Sigmoid colon (tissue), 7 donors: ENCODE measurements around the gene VWA5B1. TPM values are rescaled to one million over a fixed set of nuclear protein-coding genes. Genes with fewer than 3 reads are reported as not detected.
A peak's percentile ranks its signal among the peaks of the same experiment; 100 is the strongest.

ENCODE experiments used
- DNase-seq: peaks from one replicate; pipeline ENCODE4 v3.0.0-alpha.2; 2019
- H3K27ac ChIP-seq, 4 donors: fragments of 200-600 bp; sonication (generic); one replicate each; pipeline ENCODE4 v1.5.1; 2016 to 2019; ENCODE audit warnings: mild to moderate bottlenecking in 1 of 4
- H3K27me3 ChIP-seq, 3 donors: fragments of 200-600 bp; sonication (generic); one replicate each; pipeline ENCODE4 v1.5.1; 2019; ENCODE audit warnings: mild to moderate bottlenecking in 1 of 3
- H3K36me3 ChIP-seq, 4 donors: fragments of 200-600 bp; sonication (generic); one replicate each; pipeline ENCODE4 v1.5.1; 2016 to 2019
- H3K4me1 ChIP-seq, 4 donors: fragments of 200-600 bp; sonication (generic); one replicate each; pipeline ENCODE4 v1.5.1; 2017 to 2019
- H3K4me3 ChIP-seq, 4 donors: fragments of 200-600 bp; sonication (generic); one replicate each; pipeline ENCODE4 v1.5.1; 2017 to 2019; ENCODE audit warnings: mild to moderate bottlenecking in 2 of 4, moderate library complexity in 1 of 4
- H3K9me3 ChIP-seq, 4 donors: fragments of 200-600 bp in 3 of 4; sonication (generic) in 3 of 4; one replicate each; pipeline versions ENCODE4 v1.5.1 to v1.6.1; 2013 to 2019
- CTCF ChIP-seq, 4 experiments: fragments of 450-650 bp in 3 of 4; fragments of 200-600 bp in 1 of 4; IDR thresholded peaks; one replicate each; pipeline ENCODE4 v1.5.1; 2016 to 2019; ENCODE audit warnings: antibody characterized with exemption in 4 of 4, mild to moderate bottlenecking in 3 of 4, moderate library complexity in 2 of 4
- EP300 ChIP-seq, 4 donors: sonication (generic); formaldehyde crosslinking; IDR thresholded peaks; one replicate each; pipeline ENCODE4 v1.6.1; 2017; ENCODE audit warnings: antibody characterized with exemption in 4 of 4
- POLR2A ChIP-seq, 2 donors: fragments of 450-650 bp; IDR thresholded peaks; one replicate each; pipeline ENCODE4 v1.6.1; 2016; ENCODE audit warnings: antibody characterized with exemption in 2 of 2, mild to moderate bottlenecking in 2 of 2, moderate library complexity in 2 of 2
- POLR2AphosphoS5 ChIP-seq, 4 donors: sonication (generic); formaldehyde crosslinking; IDR thresholded peaks; one replicate each; pipeline ENCODE4 v1.6.1; 2017; ENCODE audit warnings: antibody characterized with exemption in 4 of 4
- WGBS, 2 donors: extraction: QIAGEN DNeasy Blood & Tissue Kit; methylation state at CpG; one replicate each; pipeline ENCODE4 v1.1.7; 2013; 5-methylcytosine and 5-hydroxymethylcytosine counted together
- intact Hi-C: fragments of 100-400 bp; cut with DNase I; formaldehyde crosslinking; loops from one replicate; pipeline ENCODE4 v1.15.1; 2023
- polyA plus RNA-seq, 3 donors: library from polyadenylated mRNA; stranded (reverse); fragments of 200-250 nt; gene quantifications; one replicate each; pipeline ENCODE4 v1.2.3, GENCODE V29; 2013
- total RNA-seq, 4 donors: library from RNA; depleted of rRNA; stranded (reverse); fragments of >200 nt; gene quantifications; one replicate each; pipeline ENCODE4 v1.1.0, GENCODE V29; 2016
- donor health status: healthy with polysubstance abuse.
- donor health status: Bipolar disorder and iron deficiency.
- donor health status: healthy.

VWA5B1 gene
- total and polyA plus RNA-seq, 7 donors = 0.16 to 0.22 TPM; not detected in 5

DNA sequence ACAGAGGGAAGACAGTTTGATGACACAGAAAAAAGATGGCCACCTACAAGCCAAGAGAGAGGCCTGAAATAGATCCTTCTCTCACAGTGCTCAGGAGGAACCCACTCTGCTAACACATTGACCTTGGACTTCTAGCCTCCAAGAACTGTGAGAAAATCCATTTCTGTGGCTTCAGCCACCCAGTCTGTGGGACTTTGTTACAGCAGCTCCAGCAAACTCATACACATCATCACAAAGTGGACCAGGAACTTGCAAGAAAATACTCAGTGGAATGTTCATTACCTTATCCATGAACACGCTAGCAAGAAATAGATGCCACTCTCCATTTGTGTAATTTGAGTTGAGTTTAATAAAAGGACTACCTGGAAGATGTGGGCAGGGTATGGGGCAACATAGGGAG is 38.1 kb upstream of the VWA5B1 start:
- WGBS, 2 donors = 92 to 95% methylated on average over 1 of the region's 1 CpG
- intact Hi-C loops = no loop called here
- TF ChIP-seq EP300 (IDR thresholded peaks at IDR 0.05) = no peak
- TF ChIP-seq POLR2AphosphoS5 (IDR thresholded peaks at IDR 0.05) = no peak
- no peak for TF ChIP-seq CTCF (IDR thresholded peaks at IDR 0.05)
- H3K36me3 ChIP-seq = no peaks in the 10 kb centered on the region
- no peak for DNase-seq
- H3K4me1 ChIP-seq = peaks cover 0 to 6% (median 4%) of the 10 kb centered on the region in 4 donors
- H3K27me3 ChIP-seq = peaks cover 0 to 4% (median 0%) of the 10 kb centered on the region in 3 donors
- no peak overlapping the region for H3K27ac ChIP-seq
- no peaks in the 10 kb centered on the region for H3K9me3 ChIP-seq
- H3K4me3 ChIP-seq = no peak overlapping the region

- Histone ChIP-seq H3K4me1 (peaks cover 0 to 21% (median 9%) of the 10 kb centered on the region in 4 donors), H3K27me3 (peaks cover 0 to 4% (median 0%) of the 10 kb centered on the region in 3 donors), H3K4me3 (no peak overlapping the region), H3K36me3 (no peaks in the 10 kb centered on the region), H3K27ac (no peak overlapping the region), H3K9me3 (no peaks in the 10 kb centered on the region)
- TF ChIP-seq EP300 (IDR thresholded peaks at IDR 0.05) (no peak), POLR2AphosphoS5 (IDR thresholded peaks at IDR 0.05) (no peak), POLR2A (IDR thresholded peaks at IDR 0.05) (no peak), CTCF (IDR thresholded peaks at IDR 0.05) (no peak)
- WGBS, 2 donors = 5 to 47% methylated on average over 7 of the region's 7 CpGs
- DNase-seq = no peak
- intact Hi-C loops = no loop called here
These were observed 35.0 kb upstream of the VWA5B1 start for GRCh38 chr1:20255666-20256065.

GRCh38 chr1:20259646-20260045 is 31.0 kb upstream of the VWA5B1 start:
- peaks cover 0 to 26% (median 9%) of the 10 kb centered on the region in 4 donors for H3K4me1 ChIP-seq
- WGBS, 2 donors = 67 to 88% methylated on average over 3 of the region's 3 CpGs
- no peaks in the 10 kb centered on the region for H3K9me3 ChIP-seq
- no peaks in the 10 kb centered on the region for H3K27me3 ChIP-seq
- peak overlapping the region in 3 of 4 donors; percentile 27 to 49 (median 49) for H3K27ac ChIP-seq
- no peak for TF ChIP-seq POLR2AphosphoS5 (IDR thresholded peaks at IDR 0.05)
- no peak for TF ChIP-seq POLR2A (IDR thresholded peaks at IDR 0.05)
- TF ChIP-seq EP300 (IDR thresholded peaks at IDR 0.05) = no peak
- TF ChIP-seq CTCF (IDR thresholded peaks at IDR 0.05) = no peak
- H3K4me3 ChIP-seq = no peak overlapping the region
- no peaks in the 10 kb centered on the region for H3K36me3 ChIP-seq
- intact Hi-C loops = no loop called here
- DNase-seq = peak; percentile 71

- Histone ChIP-seq H3K4me3 (no peak overlapping the region), H3K9me3 (no peaks in the 10 kb centered on the region), H3K27me3 (no peaks in the 10 kb centered on the region), H3K4me1 (peaks cover 0 to 36% (median 12%) of the 10 kb centered on the region in 4 donors), H3K36me3 (no peaks in the 10 kb centered on the region), H3K27ac (no peak overlapping the region)
- WGBS, 2 donors = 87 to 90% methylated on average over 5 of the region's 5 CpGs
- intact Hi-C loops = no loop called here
- TF ChIP-seq POLR2A (IDR thresholded peaks at IDR 0.05) = no peak
- no peak for TF ChIP-seq POLR2AphosphoS5 (IDR thresholded peaks at IDR 0.05)
- no peak for TF ChIP-seq CTCF (IDR thresholded peaks at IDR 0.05)
- no peak for TF ChIP-seq EP300 (IDR thresholded peaks at IDR 0.05)
- no peak for DNase-seq
These were observed 29.6 kb upstream of the VWA5B1 start for GRCh38 chr1:20261095-20261494.
